NCI-H2029 treated with DMSO at 0.1 percent for 48 hours (cell line): ENCODE results near the gene GPATCH2.
A peak's percentile ranks its signal among the peaks of the same experiment; 100 is the strongest.
"Not testable (repeated sequence)": the region's sequence is repeated elsewhere in the genome, so short reads cannot be mapped to it uniquely, and the experiment has no call there.

Experiments used
- DNase-seq: peaks from one replicate; lab custom pipeline; 2025; lab: John Stamatoyannopoulos, UW

GPATCH2 gene

DNA sequence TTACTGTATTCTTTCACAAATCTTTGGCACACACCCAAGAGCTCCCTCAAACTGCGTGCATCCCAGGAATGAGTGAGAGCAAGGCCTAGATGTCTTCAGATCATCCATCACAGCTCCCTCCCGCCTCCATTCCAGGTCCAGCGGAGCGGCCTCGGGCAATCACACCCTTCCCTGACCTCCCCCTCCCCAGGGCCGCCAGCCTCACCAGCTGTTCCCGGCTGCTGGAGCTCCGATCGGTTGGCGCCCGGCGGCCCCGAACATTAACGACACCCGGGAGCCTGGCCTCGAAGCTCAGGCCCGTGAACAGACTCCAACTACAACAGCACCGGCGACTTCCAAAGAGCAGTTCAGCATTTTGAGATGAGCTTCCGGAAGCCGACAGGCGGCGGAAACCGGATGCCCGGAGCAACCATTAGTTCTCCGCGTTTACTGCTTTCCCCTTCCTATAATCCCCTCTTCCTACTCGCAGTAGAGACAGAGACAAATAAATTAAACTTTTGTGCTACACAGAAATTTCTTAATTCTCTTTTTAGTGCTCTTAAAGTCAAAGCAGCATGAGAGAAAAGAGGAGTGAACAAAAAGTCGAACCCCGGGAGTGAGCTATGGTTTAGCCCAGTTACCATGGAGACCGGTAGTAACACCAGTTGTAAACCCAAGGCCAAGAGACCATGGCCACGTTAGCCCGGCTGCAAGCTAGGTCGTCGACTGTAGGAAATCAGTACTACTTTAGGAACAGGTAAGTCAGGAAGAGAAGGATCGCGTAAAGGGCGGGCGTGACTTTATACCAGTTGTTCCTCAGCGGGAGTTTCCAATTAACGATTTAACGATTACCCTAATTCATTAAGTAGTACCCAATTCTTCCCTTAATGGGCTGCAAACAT is at the start of gene GPATCH2, which contains the start of gene SPATA17:
Gene GPATCH2 (minus strand): TSS at position 380 of the 881 bp plus-strand sequence. CDS start 119 bp downstream, at position 261.
Gene SPATA17 (plus strand): TSS at position 634 of the 881 bp plus-strand sequence. CDS start 35 bp downstream, at position 669.
- peak; percentile 85 for DNase-seq

DNA sequence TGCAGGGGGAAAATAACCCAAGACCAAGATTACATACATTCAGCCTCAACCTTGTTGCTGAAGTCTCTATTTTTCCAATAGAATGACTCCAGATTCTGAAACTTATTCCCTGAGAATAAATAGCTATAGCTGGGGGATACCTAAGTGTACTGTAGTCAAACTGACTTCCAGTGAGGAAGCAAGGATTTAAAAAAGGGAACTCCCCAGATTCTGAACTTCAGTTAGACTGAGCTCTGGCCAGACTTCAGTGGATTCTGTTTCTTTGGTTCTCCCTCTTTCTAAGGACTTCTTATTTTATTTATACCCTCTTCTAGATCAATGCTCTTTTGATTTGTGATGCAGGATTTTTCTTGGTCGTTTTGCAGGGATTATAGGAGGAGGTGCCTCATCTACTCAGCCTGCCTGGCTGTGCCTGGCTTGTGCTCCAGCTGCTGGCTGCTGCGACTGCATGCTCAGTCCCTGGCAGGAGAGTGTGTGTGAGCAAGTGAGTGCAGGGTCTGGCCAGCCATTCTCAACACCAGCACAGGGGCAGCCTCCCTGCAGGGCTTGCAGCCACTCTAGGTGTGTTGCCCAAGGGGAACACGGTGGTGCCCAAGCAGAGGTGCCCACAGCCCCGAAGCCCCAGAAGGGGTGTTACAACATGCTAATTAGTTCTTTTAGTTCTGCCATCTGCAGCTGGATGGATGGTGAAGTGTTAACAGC is 43.3 kb upstream of the GPATCH2 start:
- no peak for DNase-seq

DNA sequence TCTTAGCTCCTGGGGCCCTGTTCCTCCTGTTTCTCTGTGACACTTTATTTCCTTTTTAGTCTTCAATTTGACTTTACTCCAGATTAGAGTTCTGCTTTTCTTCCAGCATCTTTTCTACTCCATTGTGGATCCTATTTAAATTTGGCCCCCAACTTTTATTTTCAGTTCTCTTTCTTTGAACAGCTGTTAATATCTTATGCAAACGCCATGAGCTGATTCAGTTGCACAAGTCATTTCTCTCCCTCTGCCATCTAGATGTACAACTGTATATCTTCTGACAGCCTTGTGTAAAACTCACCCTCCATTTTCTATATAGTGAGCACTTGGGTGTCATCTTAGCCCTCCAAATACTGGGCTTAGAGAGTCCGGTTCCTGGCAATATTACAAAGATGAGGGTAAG is 42.5 kb upstream of the GPATCH2 start:
- no peak for DNase-seq

DNA sequence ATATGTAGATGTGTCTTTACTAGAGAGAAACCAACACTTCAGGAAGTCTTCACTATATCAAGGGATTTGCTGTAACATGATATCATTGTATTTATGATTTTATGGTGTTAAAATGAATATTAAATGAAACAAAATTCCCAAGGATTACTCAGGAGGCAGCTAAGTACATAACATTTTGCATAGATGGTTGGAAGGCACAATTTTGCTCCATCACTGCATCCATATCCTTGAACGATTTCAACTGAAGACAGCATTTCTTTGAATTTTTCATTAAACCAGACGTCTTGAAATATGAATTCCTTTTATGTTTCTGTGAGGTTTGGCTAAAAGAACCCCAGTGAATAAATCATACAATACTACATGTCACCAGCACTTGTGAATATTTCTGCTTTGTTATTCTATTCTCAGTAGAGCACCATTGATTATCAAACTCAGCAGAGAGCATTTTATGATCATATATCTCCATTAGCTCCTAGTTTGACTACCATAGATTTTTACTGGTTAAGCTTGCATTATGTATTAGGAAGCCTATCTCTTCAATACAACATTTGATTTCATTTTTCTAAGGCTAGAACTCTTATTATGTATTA is 37.6 kb upstream of the GPATCH2 start:
- DNase-seq = no peak

DNA sequence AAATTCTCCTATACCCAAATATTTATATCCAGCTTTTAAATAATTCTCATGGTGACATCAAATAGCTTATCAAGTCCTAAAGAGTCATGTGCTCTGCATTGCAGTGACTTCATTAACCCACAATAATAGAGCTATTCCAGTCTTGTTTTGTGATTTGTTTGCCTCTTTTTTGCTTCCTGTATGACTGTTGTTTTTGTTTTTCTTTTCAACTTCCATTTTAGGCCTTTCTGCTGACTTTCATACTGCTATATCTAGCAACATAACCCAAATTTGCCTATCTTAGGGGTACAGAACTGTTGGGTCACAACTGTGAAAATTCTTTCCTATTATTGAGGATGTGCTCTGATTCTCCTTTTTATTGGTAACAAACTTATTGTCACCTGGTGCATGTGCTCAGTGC is 30.5 kb upstream of the GPATCH2 start:
- DNase-seq = no peak

DNA sequence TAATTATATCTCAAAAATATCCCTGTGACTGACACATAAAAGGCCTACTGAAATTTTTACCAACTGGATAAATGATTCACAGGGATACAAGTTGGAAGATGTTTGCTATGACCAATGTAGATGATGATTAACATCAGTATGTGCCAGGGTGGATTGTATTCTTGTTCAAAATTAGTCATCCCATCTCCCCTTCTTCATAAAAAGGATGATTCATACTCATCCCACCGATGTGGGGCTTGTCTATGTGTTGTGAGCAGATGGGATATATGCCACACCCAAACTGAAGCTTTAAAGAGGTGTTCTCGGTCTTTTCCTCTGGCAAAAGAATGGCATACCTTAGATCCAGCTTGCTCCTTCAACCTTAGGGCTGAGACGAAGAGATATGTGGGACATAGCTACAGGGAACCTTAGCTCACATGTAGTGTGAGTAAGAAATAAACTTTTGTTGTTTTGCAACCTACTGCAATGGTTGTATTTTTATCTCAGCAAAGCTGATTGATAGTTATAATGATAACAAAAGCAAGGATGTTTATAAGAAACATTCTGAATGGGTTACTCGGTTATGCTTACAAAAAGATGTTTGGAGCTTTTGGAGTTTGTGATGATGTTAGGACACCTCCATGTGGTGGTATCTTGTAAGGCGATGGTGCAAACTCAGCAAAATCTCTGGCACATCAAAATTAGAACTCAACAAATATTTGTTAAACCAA is 29.6 kb upstream of the GPATCH2 start:
- no peak for DNase-seq

DNA sequence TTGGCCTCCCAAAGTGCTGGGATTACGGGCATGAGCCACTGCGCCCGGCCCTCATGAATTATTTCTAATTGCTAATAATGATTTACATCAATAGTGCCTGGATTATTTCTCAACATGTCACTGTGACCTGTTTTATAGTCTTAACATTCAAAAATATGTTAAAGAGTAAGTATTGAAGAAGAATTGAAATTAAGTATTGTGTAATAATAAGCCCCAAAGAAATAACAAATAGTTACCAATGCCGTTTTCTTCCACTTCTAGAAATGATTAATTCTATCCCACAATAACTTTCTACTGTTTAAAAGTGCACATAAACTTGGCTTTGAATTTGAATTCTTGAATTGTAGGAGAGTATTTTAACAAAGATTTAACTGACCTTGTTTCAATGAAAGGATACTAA is 19.8 kb upstream of the GPATCH2 start:
- DNase-seq = no peak

DNA sequence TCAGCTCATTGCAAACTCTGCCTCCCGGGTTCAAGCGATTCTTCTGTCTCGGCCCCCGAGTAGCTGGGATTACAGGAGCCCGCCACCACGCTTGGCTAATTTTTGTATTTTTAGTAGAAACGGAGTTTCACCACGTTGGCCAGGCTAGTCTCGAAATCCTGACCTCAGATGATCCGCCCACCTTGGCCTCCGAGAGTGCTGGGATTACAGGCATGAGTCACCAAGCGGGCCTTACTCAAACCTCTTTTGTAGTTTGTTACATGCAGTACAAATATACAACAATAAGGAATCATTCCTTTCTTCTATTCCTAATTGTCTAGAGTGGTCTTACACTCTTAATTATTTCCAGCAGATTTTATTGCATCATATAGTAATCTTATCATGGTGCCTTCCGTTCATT is 16.9 kb upstream of the GPATCH2 start:
- no peak for DNase-seq

DNA sequence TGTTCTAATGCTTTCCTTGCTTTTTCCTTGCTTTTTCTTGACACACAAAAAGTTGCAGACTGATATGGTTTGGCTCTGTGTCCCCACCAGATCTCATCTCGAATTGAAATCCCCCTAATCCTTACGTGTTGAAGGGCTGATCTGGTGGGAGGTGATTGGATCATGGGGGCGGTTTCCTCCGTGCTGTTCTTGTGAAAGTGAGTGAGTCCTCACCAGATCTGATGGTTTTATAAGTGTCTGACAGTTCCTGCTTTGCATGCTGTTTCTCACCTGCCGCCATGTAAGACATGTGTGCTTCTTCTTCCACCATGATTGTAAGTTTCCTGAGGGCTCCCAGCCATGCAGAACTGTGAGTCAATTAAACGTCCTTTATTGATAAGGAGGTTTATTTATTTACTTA is 11.6 kb upstream of the GPATCH2 start:
- DNase-seq = no peak

DNA sequence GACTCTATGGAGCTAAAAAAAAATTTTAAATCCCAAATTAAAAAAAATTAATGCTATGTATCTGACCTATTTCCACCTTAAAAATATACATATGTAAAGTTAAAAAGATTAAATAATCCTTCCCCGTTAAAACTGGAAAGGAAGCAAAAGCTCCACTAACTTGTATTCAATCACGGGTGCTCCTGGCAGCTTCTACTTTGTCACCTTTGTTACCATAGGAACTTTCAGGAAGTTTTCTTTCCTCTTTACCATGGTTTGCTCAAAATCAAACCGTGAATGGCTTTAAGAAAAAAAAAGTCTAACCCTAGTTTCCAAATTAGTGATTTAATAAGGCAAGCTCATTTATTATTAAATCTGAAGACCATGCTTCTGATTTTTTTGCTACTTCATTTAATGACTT is 3.5 kb downstream of the GPATCH2 start:
- no peak for DNase-seq

DNA sequence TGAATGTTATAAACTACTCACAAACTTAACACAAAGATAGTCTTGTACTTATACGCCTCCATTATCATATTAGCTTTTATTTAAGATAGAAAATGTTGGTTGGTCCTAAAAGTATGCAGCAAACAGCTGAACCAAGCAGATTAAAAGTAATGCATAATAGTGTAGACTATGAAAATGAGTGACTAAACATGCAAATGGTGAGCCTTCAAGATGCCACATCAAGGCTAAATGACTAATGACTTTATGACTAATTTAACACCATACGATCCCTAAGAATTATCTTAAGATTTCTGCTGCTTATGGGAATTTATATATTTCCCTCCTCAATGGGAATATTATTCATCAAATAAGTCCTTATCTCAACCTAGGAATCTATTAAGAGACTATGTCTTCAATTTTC is 4.6 kb downstream of the GPATCH2 start:
- no peak for DNase-seq

DNA sequence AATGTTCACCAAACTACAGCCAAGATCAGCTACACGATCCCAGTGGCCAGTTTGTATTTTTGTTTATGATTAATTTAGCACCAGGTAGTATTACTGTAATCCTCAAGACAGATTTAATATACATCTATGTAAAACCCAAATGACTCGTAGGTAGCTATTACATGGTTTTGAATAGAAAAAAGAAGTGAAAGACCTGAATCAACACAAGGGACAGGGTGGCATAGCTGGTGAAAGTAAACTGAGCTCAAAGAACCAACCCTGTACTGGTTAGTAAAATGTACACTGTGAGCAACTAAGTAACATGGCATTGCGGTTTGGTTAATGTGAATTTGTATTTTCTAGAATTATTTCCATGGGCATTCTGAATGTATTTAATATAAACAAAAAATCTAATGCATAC is 8.8 kb downstream of the GPATCH2 start:
- DNase-seq = no peak

DNA sequence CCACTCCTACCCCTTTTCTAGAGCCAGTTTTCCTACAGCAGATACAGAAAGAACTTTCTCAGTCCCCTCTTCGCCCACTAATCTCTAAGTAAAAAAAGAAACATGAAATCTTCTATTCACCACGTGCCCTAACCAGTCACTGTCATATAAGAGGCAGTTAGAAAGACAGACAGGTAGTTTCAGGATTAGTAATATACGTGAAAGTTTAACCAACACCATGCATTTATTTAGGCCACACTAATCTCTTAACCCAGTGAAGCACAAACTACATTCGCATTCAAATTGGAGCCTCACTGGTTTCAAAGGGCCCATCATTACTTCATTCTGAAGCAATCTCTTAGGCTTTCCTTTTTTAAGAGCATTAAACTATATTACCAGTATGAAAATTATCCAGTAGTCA is 10.1 kb downstream of the GPATCH2 start:
- DNase-seq = no peak

DNA sequence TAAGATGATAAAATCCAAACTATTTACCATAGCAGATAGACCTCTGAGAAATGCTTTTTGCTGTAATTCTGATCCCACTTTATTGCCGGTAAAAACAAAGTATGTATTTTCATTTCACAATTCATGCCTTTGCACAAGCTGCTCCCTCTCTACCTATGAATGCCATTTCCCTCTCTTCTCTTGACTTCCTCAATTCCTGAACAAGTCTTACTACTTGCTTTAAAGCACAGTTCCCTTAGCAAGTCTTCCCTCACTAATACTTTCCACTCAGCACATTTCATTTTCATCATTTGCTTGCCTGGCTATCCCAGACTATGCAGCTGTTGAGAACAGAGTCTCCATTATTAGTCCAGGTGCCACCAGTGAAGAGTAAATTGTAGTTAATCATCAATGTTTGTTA is 13.8 kb downstream of the GPATCH2 start:
- no peak for DNase-seq

DNA sequence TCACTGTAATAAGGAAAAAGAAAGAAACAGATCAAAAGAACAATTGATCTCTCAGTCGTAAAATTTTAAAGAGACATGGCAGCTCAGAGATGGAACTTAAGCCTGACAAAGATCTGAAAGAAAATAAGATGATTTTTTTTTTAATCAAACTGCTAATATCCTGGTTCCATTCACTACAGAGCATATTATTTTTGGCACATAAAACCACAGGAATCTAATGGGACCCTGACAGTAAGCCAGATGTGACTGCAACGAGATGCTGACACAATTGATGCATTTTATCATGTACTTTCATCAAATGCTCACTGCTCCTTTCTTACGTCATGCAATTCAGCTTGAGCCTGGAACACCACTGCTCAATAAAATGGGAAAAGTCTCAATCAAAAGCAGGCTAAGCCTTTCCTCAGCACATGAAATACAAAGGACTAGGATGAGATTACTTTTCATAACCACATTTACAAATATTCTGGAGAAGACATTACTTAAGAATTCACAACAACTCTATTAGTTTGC is 16.6 kb downstream of the GPATCH2 start:
- DNase-seq = no peak

DNA sequence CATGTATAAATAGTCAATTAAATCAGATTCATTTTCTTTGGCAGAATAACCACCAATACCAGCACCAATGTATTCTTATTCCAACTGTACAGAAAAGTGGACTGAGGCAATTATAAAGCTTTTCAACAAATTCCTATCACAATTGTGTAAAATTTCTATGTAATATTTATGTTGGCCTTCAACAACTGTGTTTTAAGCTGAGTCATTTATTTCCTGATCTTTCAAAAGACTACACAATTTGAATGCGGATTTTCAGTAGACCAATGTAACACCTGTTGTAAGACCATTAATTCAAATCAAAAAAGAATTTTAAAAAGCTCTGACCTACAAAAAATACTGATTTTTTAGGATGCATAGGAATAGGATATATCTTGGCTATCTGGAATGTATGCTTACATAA is 25.5 kb downstream of the GPATCH2 start:
- DNase-seq = no peak

DNA sequence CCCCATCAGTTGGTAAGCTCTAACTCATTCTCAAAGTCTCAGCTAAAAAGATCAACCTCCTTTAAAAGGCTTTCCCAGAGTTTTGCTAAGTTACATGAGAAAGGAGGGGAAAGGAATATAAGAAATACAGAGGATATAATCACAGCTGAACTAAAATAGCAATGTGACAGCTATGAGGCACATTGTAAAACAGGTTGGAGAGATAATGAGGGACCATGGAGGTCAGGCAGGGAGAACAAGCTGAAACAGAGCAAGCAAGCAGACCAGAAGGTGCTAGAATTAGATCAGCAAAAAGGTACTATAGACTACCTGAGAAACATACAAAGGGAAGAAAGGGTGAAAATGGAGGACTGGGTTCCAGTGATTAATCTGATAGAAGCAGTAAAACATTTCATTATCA is 28.5 kb downstream of the GPATCH2 start:
- no peak for DNase-seq

DNA sequence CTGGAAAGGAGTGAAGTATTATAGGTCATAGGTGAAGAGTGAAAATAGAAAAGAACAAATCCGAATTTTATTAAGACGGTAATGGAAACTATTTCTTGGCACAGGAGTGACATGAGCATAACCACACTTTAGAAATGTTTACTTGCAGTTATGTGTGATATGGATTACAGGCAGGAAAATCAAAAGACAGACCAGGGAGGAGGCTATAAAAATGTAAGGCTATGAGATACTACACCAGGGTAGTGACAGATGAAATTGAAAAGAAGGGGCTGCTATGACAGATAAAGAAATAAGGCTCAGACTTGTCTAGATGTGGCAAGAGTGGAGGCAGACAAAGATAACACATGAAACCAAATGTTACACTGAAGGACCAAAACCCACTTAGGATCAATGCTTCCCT is 31.7 kb downstream of the GPATCH2 start:
- DNase-seq = no peak

DNA sequence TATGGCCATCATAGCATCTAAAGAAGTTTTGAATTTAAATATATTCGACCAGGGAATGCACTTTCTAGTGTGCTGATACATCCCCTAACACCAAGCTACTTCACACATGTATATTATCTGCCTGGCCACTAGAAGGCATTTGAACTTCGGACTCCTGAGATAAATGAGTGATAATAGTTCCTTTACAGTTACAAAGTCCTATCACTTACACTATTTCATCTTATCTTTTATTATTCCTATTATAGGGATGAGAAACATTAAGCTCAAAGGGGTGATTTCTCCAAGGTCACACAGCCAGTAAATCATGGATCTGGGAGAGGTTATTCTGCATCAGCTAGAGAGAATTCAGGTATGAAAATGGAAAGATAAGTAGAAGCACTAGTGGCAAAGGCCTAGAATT is 40.3 kb downstream of the GPATCH2 start:
- DNase-seq = no peak

DNA sequence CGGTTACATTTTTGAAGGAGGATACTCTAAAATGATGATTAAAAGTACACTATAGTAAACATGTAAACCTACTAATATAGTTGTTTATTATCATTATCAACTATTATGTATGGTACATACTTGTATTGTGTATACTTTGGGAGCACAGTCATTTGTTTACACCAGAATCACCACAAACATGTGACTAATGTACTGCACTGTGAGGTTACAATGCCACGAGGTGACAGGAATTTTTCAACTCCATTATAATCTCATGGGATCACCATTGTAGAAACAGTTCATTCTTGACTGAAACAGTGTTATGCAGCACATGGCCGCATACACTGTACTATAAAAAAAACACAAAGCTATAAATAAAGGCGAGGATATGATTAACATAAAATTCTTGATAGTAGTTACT is 44.3 kb downstream of the GPATCH2 start:
- DNase-seq = no peak

DNA sequence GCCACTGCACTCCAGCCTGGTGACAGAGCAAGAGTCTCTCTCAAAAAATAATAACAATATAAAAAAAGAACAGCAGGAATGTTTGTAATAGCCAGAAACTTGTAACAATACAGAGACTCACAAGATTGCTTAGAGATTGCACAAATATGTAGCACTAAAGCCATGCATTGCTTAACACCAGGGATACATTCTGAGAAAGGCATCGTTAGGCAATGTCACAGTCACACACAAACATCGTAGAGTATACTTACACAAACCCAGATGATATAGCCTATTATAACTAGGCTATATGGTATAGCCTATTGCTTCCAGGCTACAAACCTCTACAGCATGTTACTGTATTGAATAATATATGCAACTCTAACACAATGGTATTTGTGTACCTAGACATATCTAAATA is 45.3 kb downstream of the GPATCH2 start:
- no peak for DNase-seq

DNA sequence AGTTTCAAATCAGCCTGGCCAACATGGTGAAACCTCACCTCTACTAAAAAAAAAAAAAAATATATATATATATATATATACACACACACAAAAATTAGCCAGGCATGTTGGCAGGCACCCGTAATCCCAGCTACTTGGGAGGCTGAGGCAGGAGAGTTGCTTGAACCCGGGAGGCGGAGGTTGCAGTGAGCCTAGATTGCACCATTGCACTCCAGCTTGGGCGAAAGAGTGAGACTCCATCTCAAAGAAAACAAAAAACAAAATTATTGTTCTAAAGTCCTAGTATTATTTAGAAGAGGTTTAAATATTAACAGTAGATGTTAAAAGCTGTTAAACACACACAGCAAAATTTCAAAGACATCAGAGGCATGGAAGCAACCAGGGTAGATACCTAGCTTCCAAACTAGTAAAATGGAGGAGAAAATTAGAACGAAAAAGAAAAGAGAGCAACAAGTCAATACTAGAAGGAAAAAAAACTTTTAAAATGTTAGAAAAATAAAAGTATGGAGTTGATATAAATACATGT is 46.5 kb downstream of the GPATCH2 start:
- not testable (repeated sequence) for DNase-seq
